ENCODE measurements around the gene DNAJC5.

Gene DNAJC5

GRCh38 chr20:63952769-63953168 is 57.8 kb downstream of the DNAJC5 start:
- Mint-ChIP-seq H3K27me3 (ENCODE audit: low read depth, poor library complexity) (no peaks in the 10 kb centered on the region), H3K4me3 (no peak overlapping the region), H3K36me3 (ENCODE audit: low read depth) (no peaks in the 10 kb centered on the region), H3K4me1 (peaks cover 55% of the 10 kb centered on the region), H3K27ac (no peak overlapping the region), H3K9me3 (no peaks in the 10 kb centered on the region)
- no peak for DNase-seq
- TF ChIP-seq CTCF (IDR thresholded peaks at IDR 0.05): no peak

- no peaks in the 10 kb centered on the region for H3K9me3 Mint-ChIP-seq
- no peak for DNase-seq
- peak overlapping the region; percentile 83 for H3K4me3 Mint-ChIP-seq
- H3K36me3 Mint-ChIP-seq (ENCODE audit: low read depth): no peaks in the 10 kb centered on the region
- no peaks in the 10 kb centered on the region for H3K27me3 Mint-ChIP-seq (ENCODE audit: low read depth, poor library complexity)
- peaks cover 56% of the 10 kb centered on the region for H3K4me1 Mint-ChIP-seq
- TF ChIP-seq CTCF (IDR thresholded peaks at IDR 0.05): no peak
- peak overlapping the region; percentile 77 for H3K27ac Mint-ChIP-seq
Measured at GRCh38 chr20:63953764-63954429, 59.0 kb downstream of the DNAJC5 start.

- H3K9me3 Mint-ChIP-seq: no peaks in the 10 kb centered on the region
- TF ChIP-seq CTCF (IDR thresholded peaks at IDR 0.05): peak; percentile 26
- peaks cover 44% of the 10 kb centered on the region for H3K4me1 Mint-ChIP-seq
- H3K27me3 Mint-ChIP-seq (ENCODE audit: low read depth, poor library complexity): no peaks in the 10 kb centered on the region
- peak overlapping the region; percentile 83 for H3K4me3 Mint-ChIP-seq
- no peak overlapping the region for H3K27ac Mint-ChIP-seq
- H3K36me3 Mint-ChIP-seq (ENCODE audit: low read depth): no peaks in the 10 kb centered on the region
- DNase-seq: peak; percentile 40
Measured at GRCh38 chr20:63955281-63955826, 60.4 kb downstream of the DNAJC5 start.

GRCh38 chr20:63955827-63956663 is 61.1 kb downstream of the DNAJC5 start, which contains the start of gene UCKL1:
TSS of gene UCKL1 (minus strand) at chr20:63956416. CDS start at chr20:63956372, 44 bp downstream.
- Mint-ChIP-seq H3K36me3 (ENCODE audit: low read depth) (no peaks in the 10 kb centered on the region), H3K4me1 (peaks cover 41% of the 10 kb centered on the region), H3K27ac (no peak within 1 kb of the TSS), H3K4me3 (peak within 1 kb of the TSS; percentile 83), H3K9me3 (no peaks in the 10 kb centered on the region), H3K27me3 (ENCODE audit: low read depth, poor library complexity) (no peaks in the 10 kb centered on the region)
- no peak for TF ChIP-seq CTCF (IDR thresholded peaks at IDR 0.05)
- DNase-seq: peak; percentile 90

GRCh38 chr20:63956664-63957003 is 61.7 kb downstream of the DNAJC5 start:
- peaks cover 2% of the 10 kb centered on the region for H3K27me3 Mint-ChIP-seq (ENCODE audit: low read depth, poor library complexity)
- H3K4me1 Mint-ChIP-seq: peaks cover 41% of the 10 kb centered on the region
- peak overlapping the region; percentile 80 for H3K4me3 Mint-ChIP-seq
- H3K9me3 Mint-ChIP-seq: no peaks in the 10 kb centered on the region
- no peak for TF ChIP-seq CTCF (IDR thresholded peaks at IDR 0.05)
- no peaks in the 10 kb centered on the region for H3K36me3 Mint-ChIP-seq (ENCODE audit: low read depth)
- DNase-seq: no peak
- no peak overlapping the region for H3K27ac Mint-ChIP-seq
